Kidney capillary endothelial cell (primary cell): Measurements from ENCODE around the gene HSP90AB1.

Experiments used
- DNase-seq: peaks from one replicate; pipeline ENCODE4 v3.0.0-alpha.2; 2018; ENCODE audit warnings: low spot score

The HSP90AB1 gene

GRCh38 chr6:44289726-44290260 is 42.9 kb downstream of the HSP90AB1 start:
- DNase-seq, result no peak

GRCh38 chr6:44291841-44292240 is 44.9 kb downstream of the HSP90AB1 start:
- no peak for DNase-seq

- DNase-seq, result no peak
Observed at GRCh38 chr6:44292661-44293365, 45.9 kb downstream of the HSP90AB1 start.

GRCh38 chr6:44294832-44295791 is 48.2 kb downstream of the HSP90AB1 start:
- no peak for DNase-seq

- no peak for DNase-seq
Observed at GRCh38 chr6:44297063-44298038, 50.5 kb downstream of the HSP90AB1 start.

GRCh38 chr6:44298055-44298803 is 51.3 kb downstream of the HSP90AB1 start:
- DNase-seq, result no peak

GRCh38 chr6:44298864-44299263 is 52.0 kb downstream of the HSP90AB1 start:
- no peak for DNase-seq

- no peak for DNase-seq
Observed at GRCh38 chr6:44300292-44300823, 53.5 kb downstream of the HSP90AB1 start.

GRCh38 chr6:44301106-44301505 is 54.2 kb downstream of the HSP90AB1 start:
- DNase-seq, result no peak

GRCh38 chr6:44301782-44302564 is 55.1 kb downstream of the HSP90AB1 start:
- DNase-seq, result no peak

GRCh38 chr6:44302856-44303255 is 56.0 kb downstream of the HSP90AB1 start:
- DNase-seq, result no peak
